SU-DHL-6 (cell line): Measurements from ENCODE around the gene CDYL2.

ENCODE experiments used
- H2AFZ ChIP-seq: fragments of 200-600 bp; sonication (generic); 2 replicates; pipeline ENCODE4 v1.6.1; 2014; ENCODE audit warnings: low read depth, mild to moderate bottlenecking, moderate library complexity, mixed read lengths, antibody characterized with exemption, low read length; ENCODE audit not compliant: severe bottlenecking
- H3F3A ChIP-seq: fragments of 200-600 bp; shearing (Covaris generic); 2 replicates; pipeline ENCODE4 v1.6.0; 2016; ENCODE audit warnings: antibody characterized with exemption, mild to moderate bottlenecking; ENCODE audit not compliant: insufficient read depth
- H3K27ac ChIP-seq: fragments of 200-600 bp; sonication (generic); 2 replicates; pipeline ENCODE4 v1.5.1; 2016; ENCODE audit warnings: low read depth, mild to moderate bottlenecking, low read length, moderate library complexity, mixed read lengths
- H3K27me3 ChIP-seq: fragments of 200-600 bp; sonication (generic), shearing (Covaris generic); 2 replicates; pipeline ENCODE4 v1.6.0; 2014; ENCODE audit warnings: mild to moderate bottlenecking, low read length
- H3K36me3 ChIP-seq: fragments of 200-600 bp; sonication (generic); 2 replicates; pipeline ENCODE4 v1.6.1; 2014; ENCODE audit warnings: mild to moderate bottlenecking, low read length, mixed read lengths
- H3K4me2 ChIP-seq: fragments of 300-600, 200-600 bp; shearing (Covaris generic), sonication (generic); 2 replicates; pipeline ENCODE4 v1.6.0; 2014; ENCODE audit warnings: low read length, low read depth, mild to moderate bottlenecking; ENCODE audit not compliant: poor library complexity, severe bottlenecking
- H3K4me3 ChIP-seq: fragments of 200-600 bp; sonication (generic); 2 replicates; pipeline ENCODE4 v1.5.1; 2014; ENCODE audit warnings: antibody characterized with exemption, low read length, mild to moderate bottlenecking, mixed read lengths; ENCODE audit not compliant: insufficient read depth, poor library complexity, severe bottlenecking
- H3K79me2 ChIP-seq: fragments of 200-600 bp; sonication (generic); 2 replicates; pipeline ENCODE4 v1.6.1; 2014; ENCODE audit warnings: mild to moderate bottlenecking, low read length, moderate library complexity; ENCODE audit not compliant: insufficient read depth
- H3K9ac ChIP-seq: fragments of 200-600 bp; sonication (generic); 2 replicates; pipeline ENCODE4 v1.7.0; 2014; ENCODE audit warnings: mild to moderate bottlenecking, low read length
- H3K9me2 ChIP-seq: fragments of 200-600 bp; sonication (generic); replicated peaks from 2 replicates; pipeline ENCODE4 v1.6.1; 2014; ENCODE audit warnings: low read length; ENCODE audit not compliant: insufficient read depth
- H3K9me3 ChIP-seq: fragments of 200-600 bp; sonication (generic); 2 replicates; pipeline ENCODE4 v1.6.1; 2014; ENCODE audit warnings: low read length, mixed read lengths; ENCODE audit not compliant: insufficient read depth
- H4K20me1 ChIP-seq: fragments of 200-600 bp; sonication (generic); 2 replicates; pipeline ENCODE4 v1.6.1; 2014; ENCODE audit warnings: low read depth, mild to moderate bottlenecking, antibody characterized with exemption, low read length, moderate library complexity, mixed read lengths
- CTCF ChIP-seq: fragments of 200-600 bp; sonication (generic); IDR thresholded peaks from one replicate; pipeline ENCODE4 v1.5.1; 2017; ENCODE audit warnings: antibody characterized with exemption, mild to moderate bottlenecking, low read length, moderate library complexity; ENCODE audit not compliant: insufficient read depth, poor library complexity, severe bottlenecking
- EZH2phosphoT487 ChIP-seq: fragments of 200-600 bp; sonication (generic), shearing (Covaris generic); conservative IDR thresholded peaks from 2 replicates; pipeline ENCODE4 v1.6.1; 2018; ENCODE audit warnings: mild to moderate bottlenecking, antibody characterized with exemption, low read length, moderate library complexity, mixed read lengths

CDYL2 gene

GRCh38 chr16:80564394-80564793 lies 240.0 kb downstream of the CDYL2 start:
- no peak overlapping the region for H3K4me2 ChIP-seq
- no peak overlapping the region for H2AFZ ChIP-seq

GRCh38 chr16:80563066-80563465 lies 241.3 kb downstream of the CDYL2 start:
- no peak overlapping the region for H3K4me2 ChIP-seq
- no peaks in the 10 kb centered on the region; the same call in 1 of the 2 replicates for H3K27me3 ChIP-seq
- no peak overlapping the region for H3K27ac ChIP-seq
- no peak overlapping the region for H3K9ac ChIP-seq
- no peaks in the 10 kb centered on the region for H4K20me1 ChIP-seq
- H3K79me2 ChIP-seq: no peaks in the 10 kb centered on the region
- no peak overlapping the region for H3K4me3 ChIP-seq
- H3K9me3 ChIP-seq: no peaks in the 10 kb centered on the region
- TF ChIP-seq EZH2phosphoT487: no peak
- no peak for TF ChIP-seq CTCF
- no peak overlapping the region for H2AFZ ChIP-seq
- H3K9me2 ChIP-seq: no peaks in the 10 kb centered on the region
- H3F3A ChIP-seq: no peaks in the 10 kb centered on the region
- H3K36me3 ChIP-seq: no peaks in the 10 kb centered on the region

More at GRCh38 chr16:80564394-80564793, 240.0 kb downstream of the CDYL2 start:
- Histone ChIP-seq H3K9ac (no peak overlapping the region), H3K4me3 (no peak overlapping the region), H3K27me3 (no peaks in the 10 kb centered on the region; the same call in 1 of the 2 replicates), H3K79me2 (no peaks in the 10 kb centered on the region), H3K27ac (no peak overlapping the region), H3F3A (no peaks in the 10 kb centered on the region), H3K9me3 (no peaks in the 10 kb centered on the region), H3K36me3 (no peaks in the 10 kb centered on the region), H3K9me2 (no peaks in the 10 kb centered on the region), H4K20me1 (no peaks in the 10 kb centered on the region)
- no peak for TF ChIP-seq CTCF
- no peak for TF ChIP-seq EZH2phosphoT487

GRCh38 chr16:80559369-80559768 lies 245.0 kb downstream of the CDYL2 start:
- no peaks in the 10 kb centered on the region for H3F3A ChIP-seq
- no peak for TF ChIP-seq EZH2phosphoT487
- no peak for TF ChIP-seq CTCF
- H3K36me3 ChIP-seq: no peaks in the 10 kb centered on the region
- H3K9me3 ChIP-seq: no peaks in the 10 kb centered on the region
- no peak overlapping the region for H3K27ac ChIP-seq
- no peaks in the 10 kb centered on the region for H3K9me2 ChIP-seq
- H3K9ac ChIP-seq: no peak overlapping the region
- no peaks in the 10 kb centered on the region for H3K79me2 ChIP-seq
- H3K4me3 ChIP-seq: no peak overlapping the region
- no peaks in the 10 kb centered on the region for H4K20me1 ChIP-seq
- no peak overlapping the region for H3K4me2 ChIP-seq
- no peaks in the 10 kb centered on the region for H3K27me3 ChIP-seq
- no peak overlapping the region for H2AFZ ChIP-seq

GRCh38 chr16:80557037-80557436 lies 247.4 kb downstream of the CDYL2 start:
- H3K36me3 ChIP-seq: no peaks in the 10 kb centered on the region
- no peaks in the 10 kb centered on the region for H3K27me3 ChIP-seq
- no peaks in the 10 kb centered on the region for H3K9me3 ChIP-seq
- H3K4me2 ChIP-seq: no peak overlapping the region
- H3F3A ChIP-seq: no peaks in the 10 kb centered on the region
- TF ChIP-seq CTCF (no peak), EZH2phosphoT487 (no peak)
- H3K9ac ChIP-seq: no peak overlapping the region
- H3K27ac ChIP-seq: no peak overlapping the region
- H3K79me2 ChIP-seq: no peaks in the 10 kb centered on the region
- H3K4me3 ChIP-seq: no peak overlapping the region
- no peaks in the 10 kb centered on the region for H4K20me1 ChIP-seq
- no peak overlapping the region for H2AFZ ChIP-seq
- no peaks in the 10 kb centered on the region for H3K9me2 ChIP-seq
